Neural crest cell (in vitro differentiated cells): Measurements from ENCODE around the gene PCBD1. TPM values are rescaled to one million over a fixed set of nuclear protein-coding genes. Genes with fewer than 3 reads are reported as not detected.

Experiments used
- DNase-seq: peaks from one replicate; pipeline ENCODE4 v3.0.0; 2021; ENCODE audit warnings: low read depth, mixed read lengths, low spot score
- H3K27ac Mint-ChIP-seq: one replicate; pipeline ENCODE4 v1.8.0; 2021; ENCODE audit warnings: mild to moderate bottlenecking, mixed read lengths; ENCODE audit not compliant: unreplicated experiment
- H3K27me3 Mint-ChIP-seq: 2 replicates; pipeline ENCODE4 v1.8.0; 2021; ENCODE audit warnings: low read depth, mild to moderate bottlenecking, mixed read lengths
- H3K36me3 Mint-ChIP-seq: 2 replicates; pipeline ENCODE4 v1.8.0; 2021; ENCODE audit warnings: low read depth, mild to moderate bottlenecking, mixed read lengths
- H3K4me1 Mint-ChIP-seq: 2 replicates; pipeline ENCODE4 v1.8.0; 2021; ENCODE audit warnings: mixed read lengths
- H3K4me3 Mint-ChIP-seq: one replicate; pipeline ENCODE4 v1.8.0; 2021; ENCODE audit warnings: mild to moderate bottlenecking, mixed read lengths
- H3K9me3 Mint-ChIP-seq: 2 replicates; pipeline ENCODE4 v1.8.0; 2021; ENCODE audit warnings: mixed read lengths
- long read RNA-seq: library from polyadenylated mRNA; unstranded; transcript quantifications from one replicate; pipeline ENCODE4 v2.0.0, GENCODE V29; 2020
- total RNA-seq: library from RNA; stranded (reverse); gene quantifications from 2 replicates; pipeline ENCODE4 v1.2.1, GENCODE V29; 2021
- TF ChIP-seq, protein P1 (sequence below): fragments of 200-600 bp; sonication (generic); conservative IDR thresholded peaks from 2 replicates; pipeline ENCODE4 v1.5.0; 2021; ENCODE audit warnings: antibody characterized with exemption, mild to moderate bottlenecking

The PCBD1 gene
- 38.2 and 38.3 TPM in 2 replicates for total RNA-seq
- long read RNA-seq, transcript PCBD1-201 (4 exons, 1,006 nt): major isoform, 7 of 11 reads
- long read RNA-seq, partial matches to known transcripts: 2 of 11 reads
- long read RNA-seq, other reads (novel, unspliced or antisense): 1 of 11 reads

DNA sequence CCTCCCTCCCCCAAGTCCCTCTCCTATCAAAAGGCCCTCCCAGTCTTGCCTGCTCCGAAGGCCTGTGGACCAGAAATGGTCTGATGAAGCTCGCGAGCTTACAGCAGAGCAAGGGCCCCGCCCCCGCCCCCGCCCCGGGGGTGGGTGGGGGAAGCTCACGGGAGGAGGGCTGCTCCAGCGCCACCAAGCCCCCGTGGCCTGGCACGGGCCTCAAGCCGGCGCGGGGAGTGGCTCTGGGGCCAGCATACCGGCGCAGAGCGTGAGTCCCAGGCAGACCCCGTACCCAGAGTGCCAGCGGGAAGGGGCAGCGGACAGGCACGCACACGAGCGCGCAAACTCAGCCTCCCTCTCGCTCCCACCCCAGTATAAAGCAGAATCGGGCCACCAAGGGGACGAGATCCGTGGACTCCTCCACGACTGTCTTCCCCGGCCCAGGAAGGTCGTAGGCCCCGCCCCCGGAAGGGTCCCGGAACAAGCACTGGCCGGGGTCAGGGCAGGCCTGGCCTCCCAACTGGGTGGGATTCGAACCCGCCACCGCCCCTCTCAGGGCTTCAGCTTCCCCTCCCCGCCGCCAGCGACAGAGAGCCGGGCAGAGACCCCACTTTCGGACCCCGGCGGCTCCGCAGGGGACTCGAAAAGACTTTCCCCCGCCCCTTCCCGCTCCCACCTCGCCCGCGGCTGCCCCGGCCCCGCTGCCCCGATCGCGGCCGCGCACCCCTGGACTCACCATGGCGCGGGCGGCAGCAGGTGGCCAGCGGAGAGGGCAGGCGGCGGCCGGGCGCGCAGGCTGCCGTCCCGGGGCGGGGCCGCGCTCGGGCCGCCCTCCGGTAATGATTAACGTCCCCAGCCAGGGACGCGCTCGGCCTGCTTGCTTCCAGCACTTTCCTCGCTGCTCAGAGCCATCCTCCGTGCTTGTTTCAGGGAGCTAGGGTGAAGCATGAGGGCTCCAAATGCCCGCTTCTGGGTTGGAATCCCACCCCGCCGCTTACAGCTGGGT is at the start of gene PCBD1:
PCBD1 (minus strand) TSS at position 762 of the 997 bp plus-strand sequence; CDS start at position 730, 32 bp downstream.
- Mint-ChIP-seq H3K4me1 (peaks cover 22% of the 10 kb centered on the region), H3K9me3 (no peaks in the 10 kb centered on the region), H3K27me3 (peaks cover 2% of the 10 kb centered on the region), H3K27ac (no peak within 1 kb of the TSS), H3K36me3 (peaks cover 4% of the 10 kb centered on the region), H3K4me3 (peak within 1 kb of the TSS; percentile 89)
- TF ChIP-seq, protein P1, sequence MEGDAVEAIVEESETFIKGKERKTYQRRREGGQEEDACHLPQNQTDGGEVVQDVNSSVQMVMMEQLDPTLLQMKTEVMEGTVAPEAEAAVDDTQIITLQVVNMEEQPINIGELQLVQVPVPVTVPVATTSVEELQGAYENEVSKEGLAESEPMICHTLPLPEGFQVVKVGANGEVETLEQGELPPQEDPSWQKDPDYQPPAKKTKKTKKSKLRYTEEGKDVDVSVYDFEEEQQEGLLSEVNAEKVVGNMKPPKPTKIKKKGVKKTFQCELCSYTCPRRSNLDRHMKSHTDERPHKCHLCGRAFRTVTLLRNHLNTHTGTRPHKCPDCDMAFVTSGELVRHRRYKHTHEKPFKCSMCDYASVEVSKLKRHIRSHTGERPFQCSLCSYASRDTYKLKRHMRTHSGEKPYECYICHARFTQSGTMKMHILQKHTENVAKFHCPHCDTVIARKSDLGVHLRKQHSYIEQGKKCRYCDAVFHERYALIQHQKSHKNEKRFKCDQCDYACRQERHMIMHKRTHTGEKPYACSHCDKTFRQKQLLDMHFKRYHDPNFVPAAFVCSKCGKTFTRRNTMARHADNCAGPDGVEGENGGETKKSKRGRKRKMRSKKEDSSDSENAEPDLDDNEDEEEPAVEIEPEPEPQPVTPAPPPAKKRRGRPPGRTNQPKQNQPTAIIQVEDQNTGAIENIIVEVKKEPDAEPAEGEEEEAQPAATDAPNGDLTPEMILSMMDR: no peak
- peak; percentile 59 for DNase-seq

DNA sequence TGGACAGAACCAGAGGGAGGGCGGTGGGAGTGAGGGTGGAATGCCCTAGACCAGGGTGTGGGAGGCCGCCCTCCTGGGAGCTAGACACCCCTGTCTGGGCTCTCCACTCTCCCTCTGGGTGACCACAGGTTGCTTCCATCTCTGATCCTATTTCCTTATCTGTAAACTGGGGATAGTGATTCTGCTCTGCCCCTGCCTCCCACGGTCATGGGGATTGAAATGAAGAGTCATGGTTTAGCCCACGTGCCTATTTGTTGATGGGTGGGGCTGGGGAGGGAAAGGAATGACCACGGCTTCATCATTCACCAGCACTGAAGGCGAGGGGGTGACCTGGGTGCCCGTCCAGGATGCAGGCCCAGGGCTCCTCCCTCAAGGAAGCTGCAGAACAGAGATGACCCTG is 49.3 kb upstream of the PCBD1 start:
- Mint-ChIP-seq H3K27me3 (no peaks in the 10 kb centered on the region), H3K36me3 (no peaks in the 10 kb centered on the region), H3K4me1 (no peaks in the 10 kb centered on the region), H3K9me3 (no peaks in the 10 kb centered on the region), H3K4me3 (no peak overlapping the region), H3K27ac (no peak overlapping the region)
- TF ChIP-seq, protein P1: no peak
- no peak for DNase-seq

DNA sequence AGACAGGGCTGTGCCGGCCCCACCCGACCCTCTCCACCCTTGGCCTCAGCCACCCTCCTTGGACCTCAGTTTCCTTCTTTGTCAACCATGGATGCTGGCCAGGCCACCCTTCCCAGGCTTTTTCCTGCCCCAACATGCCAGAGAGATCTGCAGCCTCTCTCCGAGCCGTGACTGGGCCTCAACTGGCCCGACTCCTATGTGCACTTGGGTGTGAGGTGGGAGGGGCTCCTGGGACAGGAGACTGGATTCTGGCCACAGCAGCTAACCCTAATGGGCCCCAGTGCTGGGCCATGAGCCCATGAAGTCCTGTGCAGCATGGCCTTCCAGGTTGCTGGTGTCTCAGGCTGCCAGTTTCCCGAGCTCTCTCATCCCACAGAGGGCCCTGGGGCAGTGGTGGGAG is 47.7 kb upstream of the PCBD1 start:
- H3K27ac Mint-ChIP-seq: no peak overlapping the region
- no peaks in the 10 kb centered on the region for H3K27me3 Mint-ChIP-seq
- H3K4me1 Mint-ChIP-seq: no peaks in the 10 kb centered on the region
- no peak for DNase-seq
- H3K9me3 Mint-ChIP-seq: no peaks in the 10 kb centered on the region
- TF ChIP-seq, protein P1: no peak
- H3K36me3 Mint-ChIP-seq: no peaks in the 10 kb centered on the region
- no peak overlapping the region for H3K4me3 Mint-ChIP-seq

DNA sequence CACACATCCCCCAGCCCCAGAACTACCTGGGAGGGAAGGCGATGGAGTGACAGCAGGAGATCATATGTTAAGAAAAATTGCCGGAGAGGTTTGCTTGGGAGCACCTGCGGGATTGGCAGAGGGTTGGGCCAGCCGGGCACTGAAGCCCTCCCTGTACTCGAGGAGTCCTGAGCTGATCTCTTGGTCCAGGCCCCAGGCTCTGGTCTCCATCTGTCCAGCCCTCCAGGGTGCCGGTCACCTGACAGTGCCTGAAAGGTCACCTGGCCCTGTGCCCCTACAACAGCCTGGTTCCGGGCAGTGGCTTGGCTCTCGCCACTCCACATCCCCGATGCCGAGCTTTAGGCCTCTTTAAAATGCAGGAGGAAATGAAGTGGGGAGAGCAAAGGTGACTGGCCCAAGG is 47.3 kb upstream of the PCBD1 start:
- Mint-ChIP-seq H3K27me3 (no peaks in the 10 kb centered on the region), H3K36me3 (no peaks in the 10 kb centered on the region), H3K4me1 (no peaks in the 10 kb centered on the region), H3K9me3 (no peaks in the 10 kb centered on the region), H3K27ac (no peak overlapping the region), H3K4me3 (no peak overlapping the region)
- no peak for DNase-seq
- TF ChIP-seq, protein P1: no peak

DNA sequence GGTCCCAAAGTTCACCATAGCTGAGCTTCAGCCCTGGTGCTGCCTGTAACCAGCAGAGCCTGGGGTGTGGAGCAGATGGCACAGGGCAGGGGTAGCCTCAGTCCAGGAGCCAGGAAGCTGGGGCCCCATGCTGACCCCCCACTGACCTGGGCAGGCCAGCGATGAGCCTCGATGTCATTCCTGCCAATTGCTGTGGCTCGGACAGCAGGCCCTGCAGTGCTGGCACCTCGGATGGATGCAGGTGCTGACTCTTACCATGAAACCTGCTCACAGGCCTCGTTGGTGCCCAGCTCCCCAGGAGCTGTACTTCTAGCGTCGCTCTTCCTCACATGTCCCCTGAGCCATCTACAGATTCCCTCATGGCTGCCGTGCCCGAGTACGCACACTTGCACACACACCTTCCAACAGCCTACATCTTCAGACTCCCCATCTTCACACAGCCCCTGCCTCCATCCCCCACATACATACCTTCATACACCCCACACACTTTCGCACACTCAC is 46.8 kb upstream of the PCBD1 start:
- Mint-ChIP-seq H3K27ac (no peak overlapping the region), H3K27me3 (no peaks in the 10 kb centered on the region)
- TF ChIP-seq, protein P1: no peak

More for the DNA sequence above, 46.8 kb upstream of the PCBD1 start:
- Mint-ChIP-seq H3K9me3 (no peaks in the 10 kb centered on the region), H3K4me3 (no peak overlapping the region), H3K4me1 (no peaks in the 10 kb centered on the region), H3K36me3 (no peaks in the 10 kb centered on the region)
- DNase-seq: no peak
